H1 (cell line): Measurements from ENCODE around the gene DRD2. TPM values are rescaled to one million over a fixed set of nuclear protein-coding genes. Genes with fewer than 3 reads are reported as not detected.

Experiments used
- CTCF ChIA-PET: fragments of 300-600 bp; sonication (Branson Sonifier 250); formaldehyde crosslinking; loops from one replicate; lab custom pipeline; 2021; ENCODE audit not compliant: partially characterized antibody; lab: Charles Lee
- POLR2A ChIA-PET: fragments of 300-600 bp; sonication (Branson Sonifier 250); formaldehyde crosslinking; loops from one replicate; lab custom pipeline; 2021; ENCODE audit warnings: inconsistent platforms; ENCODE audit not compliant: partially characterized antibody; lab: Charles Lee
- DNase-seq, 2 experiments: peaks; one replicate each; pipeline versions ENCODE4 v3.0.0 to v3.0.0-alpha.2; 2010 to 2022; ENCODE audit warnings: low spot score in 2 of 2, low read depth in 1 of 2, mixed read lengths in 1 of 2
- FAIRE-seq: peaks from 2 replicates; lab custom pipeline; 2011; peaks lifted over from hg19 to GRCh38; lab: Jason Lieb, UNC
- H2AFZ ChIP-seq: 2 replicates; pipeline ENCODE4 v1.8.1; 2012; ENCODE audit warnings: low read length, inconsistent platforms
- H2AK5ac ChIP-seq: 2 replicates; pipeline ENCODE4 v1.6.1; 2013; ENCODE audit warnings: low read depth, low read length
- H2BK120ac ChIP-seq: replicated peaks from 2 replicates; pipeline ENCODE3; 2013; ENCODE audit warnings: low read depth, low read length, inconsistent platforms
- H2BK12ac ChIP-seq: 2 replicates; pipeline ENCODE4 v1.6.1; 2013; ENCODE audit warnings: low read depth, low read length
- H2BK15ac ChIP-seq: 2 replicates; pipeline ENCODE4 v1.6.1; 2013; ENCODE audit warnings: low read length
- H2BK20ac ChIP-seq: 2 replicates; pipeline ENCODE4 v1.6.1; 2013; ENCODE audit warnings: low read length
- H2BK5ac ChIP-seq: 2 replicates; pipeline ENCODE4 v1.6.1; 2013; ENCODE audit warnings: low read depth, low read length
- H3K14ac ChIP-seq: 2 replicates; pipeline ENCODE4 v1.6.1; 2013; ENCODE audit warnings: inconsistent platforms; ENCODE audit not compliant: insufficient read length
- H3K18ac ChIP-seq: 2 replicates; pipeline ENCODE4 v1.6.1; 2013; ENCODE audit warnings: low read length; ENCODE audit errors: extremely low read depth
- H3K23ac ChIP-seq: 2 replicates; pipeline ENCODE4 v1.6.1; 2013; ENCODE audit warnings: inconsistent platforms; ENCODE audit not compliant: insufficient read length
- H3K23me2 ChIP-seq: 2 replicates; pipeline ENCODE4 v1.6.1; 2013; ENCODE audit warnings: low read depth, low read length
- H3K27ac ChIP-seq: 2 replicates; pipeline ENCODE4 v1.6.1; 2011; ENCODE audit warnings: low read depth, low read length, inconsistent platforms
- H3K27me3 ChIP-seq, 4 experiments: replicated peaks in 1 of 4; 1 replicate in 1 of 4; 2 replicates in 3 of 4; pipeline versions ENCODE4 v1.6.1 to v1.8.1; 2011 to 2013; ENCODE audit warnings: low read length in 3 of 4, mild to moderate bottlenecking in 3 of 4, inconsistent platforms in 2 of 4, mixed read lengths in 2 of 4, moderate library complexity in 1 of 4; ENCODE audit not compliant: control insufficient read depth in 3 of 4, insufficient read depth in 3 of 4; ENCODE audit errors: extremely low read depth in 1 of 4
- H3K36me3 ChIP-seq, 4 experiments: 2 replicates each; pipeline versions ENCODE4 v1.6.1 to v1.8.1; 2011 to 2013; ENCODE audit warnings: mild to moderate bottlenecking in 4 of 4, low read length in 3 of 4, moderate library complexity in 2 of 4, control low read depth in 1 of 4, inconsistent platforms in 1 of 4; ENCODE audit not compliant: insufficient read depth in 4 of 4, control insufficient read depth in 2 of 4
- H3K4ac ChIP-seq: replicated peaks from 2 replicates; pipeline ENCODE3; 2013; ENCODE audit warnings: low read length, low read depth, mixed read lengths, inconsistent platforms; ENCODE audit not compliant: insufficient read length
- H3K4me1 ChIP-seq, 4 experiments: replicated peaks in 1 of 4; 1 replicate in 1 of 4; 2 replicates in 3 of 4; pipeline versions ENCODE4 v1.6.1 to v1.8.1; 2011 to 2013; ENCODE audit warnings: low read length in 3 of 4, inconsistent platforms in 2 of 4, mixed read lengths in 1 of 4; ENCODE audit not compliant: insufficient read depth in 4 of 4, control insufficient read depth in 3 of 4
- H3K4me2 ChIP-seq, 2 experiments: 2 replicates each; pipeline versions ENCODE4 v1.6.1 to v1.8.1; 2011 to 2013; ENCODE audit warnings: low read depth in 2 of 2, low read length in 2 of 2, control low read depth in 1 of 2, inconsistent platforms in 1 of 2, mild to moderate bottlenecking in 1 of 2; ENCODE audit not compliant: insufficient read depth in 1 of 2
- H3K4me3 ChIP-seq, 4 experiments: fragments of 200-600, 300-600 bp in 1 of 4; sonication (generic), shearing (Covaris generic), sonication (Bioruptor Twin) in 1 of 4; 2 replicates each; pipeline versions ENCODE4 v1.5.1 to v1.8.1; 2011 to 2016; ENCODE audit warnings: low read length in 4 of 4, low read depth in 3 of 4, control low read depth in 2 of 4, inconsistent platforms in 2 of 4, mild to moderate bottlenecking in 2 of 4, mixed read lengths in 1 of 4, moderate library complexity in 1 of 4; ENCODE audit not compliant: insufficient read depth in 2 of 4; ENCODE audit errors: extremely low read depth in 1 of 4
- H3K56ac ChIP-seq: replicated peaks from 2 replicates; pipeline ENCODE3; 2013; ENCODE audit warnings: low read depth, mild to moderate bottlenecking, mixed read lengths, low read length, inconsistent platforms; ENCODE audit not compliant: insufficient read length
- H3K79me1 ChIP-seq: 2 replicates; pipeline ENCODE4 v1.6.1; 2013; ENCODE audit warnings: low read depth, low read length, control low read depth
- H3K79me2 ChIP-seq, 2 experiments: 2 replicates each; pipeline versions ENCODE4 v1.6.1 to v1.8.1; 2012 to 2013; ENCODE audit warnings: low read length in 2 of 2, mild to moderate bottlenecking in 2 of 2, inconsistent platforms in 1 of 2; ENCODE audit not compliant: insufficient read depth in 2 of 2, control insufficient read depth in 1 of 2
- H3K9ac ChIP-seq, 4 experiments: replicated peaks in 1 of 4; 1 replicate in 1 of 4; 2 replicates in 3 of 4; pipeline versions ENCODE4 v1.6.1 to v1.8.1; 2011 to 2013; ENCODE audit warnings: low read depth in 3 of 4, low read length in 3 of 4, control low read depth in 2 of 4, mild to moderate bottlenecking in 2 of 4, moderate library complexity in 2 of 4, inconsistent platforms in 1 of 4; ENCODE audit errors: extremely low read depth in 1 of 4
- H3K9me3 ChIP-seq, 2 experiments: 2 replicates each; pipeline versions ENCODE4 v1.6.1 to v1.8.1; 2012 to 2013; ENCODE audit warnings: mild to moderate bottlenecking in 2 of 2, moderate library complexity in 2 of 2, control low read depth in 1 of 2, inconsistent platforms in 1 of 2, low read depth in 1 of 2, low read length in 1 of 2, mixed read lengths in 1 of 2; ENCODE audit not compliant: insufficient read depth in 2 of 2
- H4K20me1 ChIP-seq, 2 experiments: replicated peaks in 1 of 2; 2 replicates each; pipeline versions ENCODE3 to v1.8.1; 2011 to 2013; ENCODE audit warnings: inconsistent platforms in 2 of 2, low read length in 2 of 2, mild to moderate bottlenecking in 1 of 2; ENCODE audit not compliant: insufficient read depth in 2 of 2, control insufficient read depth in 1 of 2
- H4K5ac ChIP-seq: 2 replicates; pipeline ENCODE4 v1.6.1; 2013; ENCODE audit warnings: low read length, low read depth, mixed read lengths, inconsistent platforms; ENCODE audit not compliant: insufficient read length
- H4K8ac ChIP-seq: 2 replicates; pipeline ENCODE4 v1.8.0; 2013; ENCODE audit warnings: mild to moderate bottlenecking, moderate library complexity, low read length, inconsistent platforms; ENCODE audit not compliant: insufficient read depth; ENCODE audit errors: extremely low read depth
- H4K91ac ChIP-seq: replicated peaks from 2 replicates; pipeline ENCODE3; 2013; ENCODE audit warnings: low read length, mixed read lengths, inconsistent platforms; ENCODE audit not compliant: insufficient read length
- CHD2 ChIP-seq: IDR thresholded peaks from 2 replicates; pipeline ENCODE4 v1.6.1; 2012; ENCODE audit warnings: low read length, improper control_type of control experiment
- CREB1 ChIP-seq: IDR thresholded peaks from 2 replicates; pipeline ENCODE4 v1.6.1; 2012; ENCODE audit warnings: inconsistent platforms
- GTF2F1 ChIP-seq: IDR thresholded peaks from 2 replicates; pipeline ENCODE4 v1.6.1; 2012; ENCODE audit warnings: low read depth, low read length, improper control_type of control experiment, borderline replicate concordance
- KDM4A ChIP-seq: IDR thresholded peaks from one replicate; pipeline ENCODE4 v1.7.1; 2012; ENCODE audit warnings: low read depth, mild to moderate bottlenecking, moderate library complexity, low read length, inconsistent platforms; ENCODE audit not compliant: severe bottlenecking
- KDM5A ChIP-seq: fragments of 200-600 bp; IDR thresholded peaks from 2 replicates; pipeline ENCODE4 v1.7.1; 2012; ENCODE audit warnings: mild to moderate bottlenecking, low read length, inconsistent platforms, mixed read lengths
- RFX5 ChIP-seq: IDR thresholded peaks from 2 replicates; pipeline ENCODE4 v1.6.1; 2011; ENCODE audit warnings: low read depth, low read length, improper control_type of control experiment, borderline replicate concordance
- TBP ChIP-seq: IDR thresholded peaks from 2 replicates; pipeline ENCODE4 v1.6.1; 2011; ENCODE audit warnings: low read depth, low read length, improper control_type of control experiment
- TEAD4 ChIP-seq: IDR thresholded peaks from 2 replicates; pipeline ENCODE4 v1.6.1; 2012; ENCODE audit warnings: low read depth, low read length, inconsistent platforms, mixed read lengths
- YY1 ChIP-seq: IDR thresholded peaks from 2 replicates; pipeline ENCODE4 v1.6.1; 2011; ENCODE audit warnings: low read depth, mild to moderate bottlenecking, low read length
- WGBS, 2 experiments: shearing (Covaris generic) in 1 of 2; methylation state at CpG; one replicate each; pipeline versions ENCODE4 v1.1.6 to v1.1.7; 2013 to 2015; ENCODE audit warnings: low lambda C conversion rate in 2 of 2, mixed read lengths in 2 of 2, inconsistent platforms in 1 of 2, low coverage in 1 of 2, missing lambda C conversion rate in 1 of 2; ENCODE audit not compliant: insufficient replicate concordance in 2 of 2, insufficient coverage in 1 of 2, insufficient read length in 1 of 2; ENCODE audit errors: extremely low coverage in 1 of 2, missing lambda C conversion rate in 1 of 2; 5-methylcytosine and 5-hydroxymethylcytosine counted together
- polyA plus RNA-seq, 7 experiments: library from polyadenylated mRNA; depleted of rRNA in 3 of 7; stranded (reverse) in 5 of 7; unstranded in 2 of 7; fragments of >200 nt in 5 of 7; fragments of 200-250 nt in 2 of 7; gene quantifications; 1 replicate in 5 of 7; 2 replicates in 1 of 7; 4 replicates in 1 of 7; pipeline versions ENCODE4 v1.2.1 to v1.2.3, GENCODE V29; 2011 to 2013; ENCODE audit warnings: missing spikeins in 2 of 7, mixed read lengths in 2 of 7
- total RNA-seq: library from RNA; stranded (reverse); fragmentation: NEBNext Ultra II Directional; extraction: Animal tissue kit (Norgen Biotek cat#: 25700); gene quantifications from 2 replicates; pipeline ENCODE4 v1.2.1, GENCODE V29; 2021

Gene DRD2
- total and polyA plus RNA-seq, 2 of the 8 experiments (the other 6 are each of a cell fraction or from before 2014, with no cell fraction given), result 0.26 to 0.41 TPM

DNA sequence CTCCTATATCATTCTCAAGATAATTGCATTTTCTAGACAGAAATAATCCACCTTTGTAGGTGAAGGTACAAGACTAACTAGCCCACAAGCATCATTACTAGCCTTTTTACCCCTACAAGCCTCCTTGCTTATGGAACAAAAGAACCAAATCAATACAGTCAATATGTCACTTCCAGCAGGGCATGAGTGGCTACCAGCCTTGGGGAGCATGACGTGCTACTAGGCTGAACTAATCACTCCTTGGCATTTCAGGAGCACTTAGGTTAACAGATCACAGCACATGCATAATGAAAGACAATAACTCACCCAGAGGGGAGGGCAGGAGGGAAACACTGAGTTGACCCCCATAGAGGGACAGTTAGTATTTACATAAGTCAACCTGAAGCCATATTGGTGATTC lies 2.7 kb downstream of the DRD2 start:
- no peak overlapping the region for H2BK20ac ChIP-seq

More for the DNA sequence above, 2.7 kb downstream of the DRD2 start:
- Histone ChIP-seq H3K4me3 (no peak overlapping the region), H4K5ac (no peak overlapping the region), H3K23ac (no peak overlapping the region), H4K20me1 (peaks cover 3 to 5% of the 10 kb centered on the region in 2 experiments), H3K27ac (no peak overlapping the region), H3K9ac (no peak overlapping the region), H3K79me2 (no peaks in the 10 kb centered on the region), H3K4me1 (peaks cover 0 to 11% (median 3%) of the 10 kb centered on the region in 4 experiments; a peak in 6 of 7 replicates), H2BK12ac (no peak overlapping the region), H3K4ac (no peak overlapping the region), H3K79me1 (no peaks in the 10 kb centered on the region), H3K18ac (no peak overlapping the region), H3K14ac (no peak overlapping the region), H3K9me3 (no peaks in the 10 kb centered on the region), H3K4me2 (no peak overlapping the region), H2BK15ac (no peak overlapping the region), H3K36me3 (no peaks in the 10 kb centered on the region), H3K56ac (no peak overlapping the region), H2AK5ac (no peak overlapping the region), H2BK5ac (no peak overlapping the region), H4K8ac (no peak overlapping the region), H4K91ac (no peak overlapping the region), H2AFZ (no peak overlapping the region), H2BK120ac (no peak overlapping the region), H3K23me2 (peaks cover 8% of the 10 kb centered on the region; the same call in 1 of the 2 replicates), H3K27me3 (peaks cover 7 to 29% (median 22%) of the 10 kb centered on the region in 4 experiments)
- ChIA-PET POLR2A (no interaction called here), CTCF (no interaction called here)
- WGBS, 2 experiments, result 39% methylated on average over 1 of the region's 1 CpG; no CpG with 5 or more reads in 1 of the 2 experiments
- FAIRE-seq (no peak), DNase-seq (no peak)
- TF ChIP-seq CHD2 (no peak), CREB1 (no peak), GTF2F1 (no peak), TEAD4 (no peak), KDM5A (no peak), KDM4A (no peak), RFX5 (no peak), YY1 (no peak), TBP (no peak)
